ENCODE results near the gene DGUOK.

DNA sequence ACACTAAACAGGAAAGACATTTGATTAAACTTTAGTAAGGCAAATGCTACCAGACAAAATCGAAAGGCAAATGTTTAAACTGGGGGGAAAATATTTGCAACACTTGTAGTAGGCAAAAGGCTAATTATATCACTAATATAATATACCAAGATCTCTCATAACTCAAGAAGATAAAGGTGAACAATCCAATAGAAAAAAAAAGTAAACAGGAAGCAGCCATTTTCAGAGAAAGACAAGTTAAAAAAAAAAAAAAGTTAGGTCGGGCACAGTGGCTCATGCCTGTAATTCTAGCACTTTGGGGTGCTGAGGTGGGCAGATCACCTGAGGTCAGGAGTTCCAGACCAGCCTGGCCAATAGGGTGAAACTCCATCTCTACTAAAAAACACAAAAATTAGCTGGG is 38.3 kb upstream of the DGUOK start:
- TF ChIP-seq, protein P1, sequence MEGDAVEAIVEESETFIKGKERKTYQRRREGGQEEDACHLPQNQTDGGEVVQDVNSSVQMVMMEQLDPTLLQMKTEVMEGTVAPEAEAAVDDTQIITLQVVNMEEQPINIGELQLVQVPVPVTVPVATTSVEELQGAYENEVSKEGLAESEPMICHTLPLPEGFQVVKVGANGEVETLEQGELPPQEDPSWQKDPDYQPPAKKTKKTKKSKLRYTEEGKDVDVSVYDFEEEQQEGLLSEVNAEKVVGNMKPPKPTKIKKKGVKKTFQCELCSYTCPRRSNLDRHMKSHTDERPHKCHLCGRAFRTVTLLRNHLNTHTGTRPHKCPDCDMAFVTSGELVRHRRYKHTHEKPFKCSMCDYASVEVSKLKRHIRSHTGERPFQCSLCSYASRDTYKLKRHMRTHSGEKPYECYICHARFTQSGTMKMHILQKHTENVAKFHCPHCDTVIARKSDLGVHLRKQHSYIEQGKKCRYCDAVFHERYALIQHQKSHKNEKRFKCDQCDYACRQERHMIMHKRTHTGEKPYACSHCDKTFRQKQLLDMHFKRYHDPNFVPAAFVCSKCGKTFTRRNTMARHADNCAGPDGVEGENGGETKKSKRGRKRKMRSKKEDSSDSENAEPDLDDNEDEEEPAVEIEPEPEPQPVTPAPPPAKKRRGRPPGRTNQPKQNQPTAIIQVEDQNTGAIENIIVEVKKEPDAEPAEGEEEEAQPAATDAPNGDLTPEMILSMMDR (IDR thresholded peaks at IDR 0.05) = no peak
- TF ChIP-seq POLR2A (IDR thresholded peaks at IDR 0.05) = no peak
